ENCODE measurements around the gene LILRA6. TPM values are rescaled to one million over a fixed set of nuclear protein-coding genes. Genes with fewer than 3 reads are reported as not detected.

The LILRA6 gene
- total and polyA plus RNA-seq, 2 of the 13 experiments (the other 11 are each of a cell fraction or from before 2014, with no cell fraction given): not detected

- no peak for TF ChIP-seq E2F1 (CRISPR knock-in tag; IDR thresholded peaks at IDR 0.05)
- no peak for TF ChIP-seq ZSCAN29 (CRISPR knock-in tag; conservative IDR thresholded peaks at IDR 0.05)
- no peak for TF ChIP-seq RFX1 (IDR thresholded peaks at IDR 0.05)
- TF ChIP-seq SP1 (IDR thresholded peaks at IDR 0.05): no peak
- TF ChIP-seq SP1 (CRISPR knock-in tag; IDR thresholded peaks at IDR 0.05): no peak
- TF ChIP-seq ATF6 (CRISPR knock-in tag; conservative IDR thresholded peaks at IDR 0.05): no peak
- no peak for TF ChIP-seq ZNF274 (CRISPR knock-in tag; IDR thresholded peaks at IDR 0.05)
- TF ChIP-seq ZNF614 (CRISPR knock-in tag; IDR thresholded peaks at IDR 0.05; ENCODE audit: borderline replicate concordance): peak; percentile 71; the same call in 1 of the 2 replicates
- no peak for TF ChIP-seq CENPBD1 (CRISPR knock-in tag; IDR thresholded peaks at IDR 0.05; ENCODE audit: borderline replicate concordance, low read depth)
- TF ChIP-seq FOXP4 (CRISPR knock-in tag; IDR thresholded peaks at IDR 0.05): no peak
- no peak for TF ChIP-seq MBD4 (IDR thresholded peaks at IDR 0.05; ENCODE audit: borderline replicate concordance, low read length)
- TF ChIP-seq ELF1 (CRISPR knock-in tag; IDR thresholded peaks at IDR 0.05): no peak
- TF ChIP-seq ZNF776 (CRISPR knock-in tag; IDR thresholded peaks at IDR 0.05): no peak
- TF ChIP-seq RXRA (CRISPR knock-in tag; IDR thresholded peaks at IDR 0.05): 0 out of 2 replicates have a peak, but pooled peaks have one; percentile 27
- no peak for TF ChIP-seq WIZ (CRISPR knock-in tag; IDR thresholded peaks at IDR 0.05)
- TF ChIP-seq KMT2B (CRISPR knock-in tag; IDR thresholded peaks at IDR 0.05): no peak
- TF ChIP-seq RERE (CRISPR knock-in tag; IDR thresholded peaks at IDR 0.05; ENCODE audit: low read depth): no peak
- peak; percentile 58 for TF ChIP-seq ZNF883 (CRISPR knock-in tag; IDR thresholded peaks at IDR 0.05; ENCODE audit: not compliant biosample characterization)
- TF ChIP-seq FOXA1 (IDR thresholded peaks at IDR 0.05): no peak
- no peak for TF ChIP-seq FOXA1 (CRISPR knock-in tag; IDR thresholded peaks at IDR 0.05)
Measured at GRCh38 chr19:54231077-54231931, 11.3 kb downstream of the LILRA6 start (continued).

Measured in HepG2 (cell line).